DND-41 (cell line): ENCODE results near the gene SCNN1B.

Experiments used
- CTCF ChIP-seq: IDR thresholded peaks from 2 replicates; pipeline ENCODE4 v1.5.1; 2012; ENCODE audit warnings: borderline replicate concordance, low read length, moderate library complexity, mild to moderate bottlenecking; ENCODE audit not compliant: poor library complexity, severe bottlenecking; ENCODE audit errors: extremely low read depth
- EZH2 ChIP-seq: IDR thresholded peaks from 3 replicates; pipeline ENCODE4 v1.6.1; 2012; ENCODE audit warnings: borderline replicate concordance, low read depth, mild to moderate bottlenecking, moderate library complexity, low read length, inconsistent platforms; ENCODE audit not compliant: severe bottlenecking

- TF ChIP-seq CTCF (no peak), EZH2 (no peak)
These were observed 25.7 kb downstream of the SCNN1B start for GRCh38 chr16:23327836-23328235.
